GM19452 (cell line): ENCODE measurements around the gene SNCB.

Experiments used
- ATAC-seq: cut with Tn5 transposase; IDR thresholded peaks from one replicate; pipeline ENCODE4 v1.9.1; 2021; ENCODE audit not compliant: unreplicated experiment

The SNCB gene

GRCh38 chr5:176644878-176645670, 14.7 kb upstream of the SNCB start:
- ATAC-seq, result no peak

- no peak for ATAC-seq
Observed at GRCh38 chr5:176644294-176644693, 14.0 kb upstream of the SNCB start.

- no peak for ATAC-seq
Observed at GRCh38 chr5:176643491-176644219, 13.3 kb upstream of the SNCB start.

GRCh38 chr5:176642675-176643490, 12.5 kb upstream of the SNCB start:
- no peak for ATAC-seq

GRCh38 chr5:176640616-176641015, 10.3 kb upstream of the SNCB start:
- no peak for ATAC-seq

- ATAC-seq, result no peak
Observed at GRCh38 chr5:176639981-176640380, 9.6 kb upstream of the SNCB start.

- no peak for ATAC-seq
Observed at GRCh38 chr5:176639208-176639607, 8.9 kb upstream of the SNCB start.

GRCh38 chr5:176638437-176638836, 8.1 kb upstream of the SNCB start:
- no peak for ATAC-seq

- ATAC-seq, result no peak
Observed at GRCh38 chr5:176637556-176637955, 7.2 kb upstream of the SNCB start.

- no peak for ATAC-seq
Observed at GRCh38 chr5:176636426-176636825, 6.1 kb upstream of the SNCB start.

GRCh38 chr5:176633598-176633997, 3.3 kb upstream of the SNCB start:
- ATAC-seq, result no peak

- ATAC-seq, result no peak
Observed at GRCh38 chr5:176632745-176633144, 2.4 kb upstream of the SNCB start.

- no peak for ATAC-seq
Observed at GRCh38 chr5:176631383-176632200, 1.3 kb upstream of the SNCB start.

GRCh38 chr5:176630681-176631222, 418 bp upstream of the SNCB start:
- ATAC-seq, result no peak

- ATAC-seq, result no peak
Observed at GRCh38 chr5:176629317-176629852, 949 bp downstream of the SNCB start.

GRCh38 chr5:176628406-176629228, 1.7 kb downstream of the SNCB start:
- no peak for ATAC-seq

- ATAC-seq, result no peak
Observed at GRCh38 chr5:176627582-176627981, 2.8 kb downstream of the SNCB start.

GRCh38 chr5:176626876-176627236, 3.5 kb downstream of the SNCB start:
- ATAC-seq, result no peak
